GM12891 (cell line): Measurements from ENCODE around the gene PLAU.

ENCODE experiments used
- PAX5 ChIP-seq: IDR thresholded peaks from 2 replicates; pipeline ENCODE4 v1.6.1; 2011; ENCODE audit warnings: low read length, moderate library complexity, mild to moderate bottlenecking; ENCODE audit not compliant: insufficient read depth, severe bottlenecking
- POLR2A ChIP-seq: IDR thresholded peaks from 2 replicates; pipeline ENCODE4 v1.6.1; 2011; ENCODE audit warnings: low read depth, low read length, control low read depth
- POLR2AphosphoS5 ChIP-seq: IDR thresholded peaks from 2 replicates; pipeline ENCODE4 v1.6.1; 2011; ENCODE audit warnings: low read depth, low read length, control low read depth
- SPI1 ChIP-seq: IDR thresholded peaks from 2 replicates; pipeline ENCODE4 v1.6.1; 2011; ENCODE audit warnings: low read depth, low read length, control low read depth
- TAF1 ChIP-seq: IDR thresholded peaks from 2 replicates; pipeline ENCODE4 v1.6.1; 2011; ENCODE audit warnings: low read depth, low read length, control low read depth

DNA sequence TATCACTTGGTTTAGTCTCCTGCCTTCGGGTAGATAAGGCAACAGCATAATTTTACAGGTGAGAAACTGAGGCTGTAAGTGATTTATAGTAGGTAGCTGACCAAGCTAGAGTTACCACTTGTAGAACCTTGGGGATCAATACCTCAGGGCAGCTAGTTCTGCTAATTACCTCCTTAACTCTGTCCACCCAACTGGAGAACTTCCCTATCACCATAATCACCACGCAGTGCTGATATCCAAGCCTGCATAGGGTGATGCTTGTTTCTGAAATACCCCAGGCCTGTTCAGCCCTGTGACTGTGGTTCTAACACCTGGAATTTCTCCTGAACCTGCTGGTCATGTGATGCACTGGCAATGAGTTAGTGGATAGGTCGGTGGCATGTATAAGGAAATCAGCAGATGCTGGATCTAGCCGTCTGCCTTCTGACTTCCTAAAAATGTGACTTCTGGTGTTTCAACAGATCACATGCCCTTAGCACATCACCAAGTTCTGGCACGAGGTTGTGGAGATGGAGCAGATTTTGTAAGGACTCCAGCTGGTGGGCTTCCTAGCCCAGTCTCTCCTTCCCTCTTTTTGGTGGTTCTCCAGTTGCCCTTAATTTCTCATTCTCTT is 15.3 kb downstream of the PLAU start:
- no peak for TF ChIP-seq TAF1
- no peak for TF ChIP-seq POLR2A
- TF ChIP-seq POLR2AphosphoS5: no peak
- no peak for TF ChIP-seq SPI1
- TF ChIP-seq PAX5: no peak
